Esophagus squamous epithelium (tissue), 4 donors: Measurements from ENCODE around the gene MEPE.

Source experiments
- POLR2A ChIP-seq, 4 donors: fragments of 450-650 bp; IDR thresholded peaks; one replicate each; pipeline ENCODE4 v1.6.1; 2017; ENCODE audit warnings: antibody characterized with exemption in 4 of 4, mild to moderate bottlenecking in 4 of 4, moderate library complexity in 3 of 4
- TF ChIP-seq, protein P1 (sequence below), 6 experiments: fragments of 450-650 bp in 4 of 6; fragments of 200-600 bp in 2 of 6; sonication (generic) in 2 of 6; IDR thresholded peaks; one replicate each; pipeline ENCODE4 v1.5.1; 2016 to 2019; ENCODE audit warnings: antibody characterized with exemption in 6 of 6, mild to moderate bottlenecking in 4 of 6, moderate library complexity in 4 of 6

DNA sequence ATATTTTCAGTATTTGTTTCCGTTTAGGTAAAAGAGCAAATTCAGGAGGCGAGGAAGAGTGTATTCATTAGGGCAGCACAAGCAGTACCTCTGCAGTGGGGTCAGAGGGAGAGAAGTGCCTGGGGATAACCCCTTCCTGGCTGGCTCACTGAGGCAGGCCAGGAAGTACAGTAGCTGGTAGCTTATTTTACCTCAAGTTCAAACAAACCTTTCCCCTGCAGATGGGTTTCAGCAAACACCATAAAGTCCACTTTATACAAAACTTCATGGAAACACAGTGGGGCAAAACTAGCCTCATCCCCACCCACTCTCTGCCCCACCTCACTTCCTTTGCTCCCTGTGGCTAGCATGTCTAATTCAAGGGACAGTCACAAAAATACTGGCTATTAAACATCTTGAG lies 29.5 kb downstream of the MEPE start:
- TF ChIP-seq, protein P1, sequence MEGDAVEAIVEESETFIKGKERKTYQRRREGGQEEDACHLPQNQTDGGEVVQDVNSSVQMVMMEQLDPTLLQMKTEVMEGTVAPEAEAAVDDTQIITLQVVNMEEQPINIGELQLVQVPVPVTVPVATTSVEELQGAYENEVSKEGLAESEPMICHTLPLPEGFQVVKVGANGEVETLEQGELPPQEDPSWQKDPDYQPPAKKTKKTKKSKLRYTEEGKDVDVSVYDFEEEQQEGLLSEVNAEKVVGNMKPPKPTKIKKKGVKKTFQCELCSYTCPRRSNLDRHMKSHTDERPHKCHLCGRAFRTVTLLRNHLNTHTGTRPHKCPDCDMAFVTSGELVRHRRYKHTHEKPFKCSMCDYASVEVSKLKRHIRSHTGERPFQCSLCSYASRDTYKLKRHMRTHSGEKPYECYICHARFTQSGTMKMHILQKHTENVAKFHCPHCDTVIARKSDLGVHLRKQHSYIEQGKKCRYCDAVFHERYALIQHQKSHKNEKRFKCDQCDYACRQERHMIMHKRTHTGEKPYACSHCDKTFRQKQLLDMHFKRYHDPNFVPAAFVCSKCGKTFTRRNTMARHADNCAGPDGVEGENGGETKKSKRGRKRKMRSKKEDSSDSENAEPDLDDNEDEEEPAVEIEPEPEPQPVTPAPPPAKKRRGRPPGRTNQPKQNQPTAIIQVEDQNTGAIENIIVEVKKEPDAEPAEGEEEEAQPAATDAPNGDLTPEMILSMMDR (IDR thresholded peaks at IDR 0.05), result no peak
- no peak for TF ChIP-seq POLR2A (IDR thresholded peaks at IDR 0.05)
